SKM-1 (cell line): Measurements from ENCODE around the gene APOLD1.
A peak's percentile ranks its signal among the peaks of the same experiment; 100 is the strongest.
"Not testable (repeated sequence)": the region's sequence is repeated elsewhere in the genome, so short reads cannot be mapped to it uniquely, and the experiment has no call there.

ENCODE experiments used
- DNase-seq: peaks from one replicate; lab custom pipeline; 2025; ENCODE audit not compliant: unreplicated experiment; lab: John Stamatoyannopoulos, UW

APOLD1 gene

DNA sequence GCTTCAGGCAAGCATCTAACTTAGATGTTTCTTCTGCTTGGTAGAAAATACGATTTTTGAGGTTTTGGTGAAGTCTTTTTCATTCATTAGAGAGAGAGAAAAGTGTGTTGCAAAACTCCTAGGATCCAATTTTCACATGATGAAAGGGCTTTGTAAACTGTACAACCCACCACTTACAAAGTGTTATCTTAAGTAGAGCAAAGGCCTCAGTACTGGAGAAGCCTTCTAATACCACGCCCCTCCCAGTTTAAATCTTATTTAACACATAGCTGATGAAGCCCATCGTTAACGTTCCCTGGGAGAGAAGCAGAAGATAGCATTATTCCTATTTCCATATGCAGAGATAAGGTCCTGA, 869 bp downstream of the APOLD1 start:
- DNase-seq: no peak

DNA sequence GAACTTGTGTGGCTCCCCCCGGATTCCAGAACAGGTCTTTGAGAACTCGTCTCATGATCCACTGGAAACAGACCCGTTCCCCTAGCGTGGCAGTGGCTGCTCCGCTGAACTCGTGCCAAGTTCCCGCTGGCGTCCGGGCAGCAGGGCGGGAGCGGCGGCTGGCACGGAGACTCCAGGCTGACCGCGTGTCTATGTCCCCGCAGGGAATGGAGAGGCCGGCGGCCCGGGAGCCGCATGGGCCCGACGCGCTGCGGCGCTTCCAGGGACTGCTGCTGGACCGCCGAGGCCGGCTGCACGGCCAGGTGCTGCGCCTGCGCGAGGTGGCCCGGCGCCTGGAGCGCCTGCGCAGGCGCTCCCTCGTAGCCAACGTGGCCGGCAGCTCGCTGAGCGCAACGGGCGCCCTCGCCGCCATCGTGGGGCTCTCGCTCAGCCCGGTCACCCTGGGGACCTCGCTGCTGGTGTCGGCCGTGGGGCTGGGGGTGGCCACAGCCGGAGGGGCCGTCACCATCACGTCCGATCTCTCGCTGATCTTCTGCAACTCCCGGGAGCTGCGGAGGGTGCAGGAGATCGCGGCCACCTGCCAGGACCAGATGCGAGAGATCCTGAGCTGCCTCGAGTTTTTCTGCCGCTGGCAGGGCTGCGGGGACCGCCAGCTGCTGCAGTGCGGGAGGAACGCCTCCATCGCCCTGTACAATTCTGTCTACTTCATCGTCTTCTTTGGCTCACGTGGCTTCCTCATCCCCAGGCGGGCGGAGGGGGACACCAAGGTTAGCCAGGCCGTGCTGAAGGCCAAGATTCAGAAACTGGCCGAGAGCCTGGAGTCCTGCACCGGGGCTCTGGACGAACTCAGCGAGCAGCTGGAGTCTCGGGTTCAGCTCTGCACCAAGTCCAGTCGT, 1.5 kb downstream of the APOLD1 start:
- DNase-seq: peak; percentile 8

DNA sequence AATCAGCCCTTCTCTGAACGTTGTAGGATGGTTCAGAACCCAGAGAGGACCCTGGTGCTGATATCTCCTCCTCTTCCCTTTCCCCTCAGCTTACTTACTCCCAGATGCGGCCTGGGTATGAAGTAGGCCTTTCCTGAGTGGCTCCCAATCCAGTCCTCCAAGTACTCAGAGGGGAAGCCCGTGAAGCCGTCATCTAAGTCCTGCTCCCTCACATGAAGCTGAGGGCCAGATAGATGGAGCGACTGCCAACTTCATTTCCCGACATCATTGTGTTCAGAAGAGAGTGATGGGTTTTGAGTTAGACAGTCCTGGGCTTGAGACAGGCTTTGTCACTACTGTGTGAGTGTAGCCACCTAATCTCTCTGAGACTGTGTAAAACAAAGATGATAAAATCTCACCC, 2.7 kb downstream of the APOLD1 start:
- no peak for DNase-seq

DNA sequence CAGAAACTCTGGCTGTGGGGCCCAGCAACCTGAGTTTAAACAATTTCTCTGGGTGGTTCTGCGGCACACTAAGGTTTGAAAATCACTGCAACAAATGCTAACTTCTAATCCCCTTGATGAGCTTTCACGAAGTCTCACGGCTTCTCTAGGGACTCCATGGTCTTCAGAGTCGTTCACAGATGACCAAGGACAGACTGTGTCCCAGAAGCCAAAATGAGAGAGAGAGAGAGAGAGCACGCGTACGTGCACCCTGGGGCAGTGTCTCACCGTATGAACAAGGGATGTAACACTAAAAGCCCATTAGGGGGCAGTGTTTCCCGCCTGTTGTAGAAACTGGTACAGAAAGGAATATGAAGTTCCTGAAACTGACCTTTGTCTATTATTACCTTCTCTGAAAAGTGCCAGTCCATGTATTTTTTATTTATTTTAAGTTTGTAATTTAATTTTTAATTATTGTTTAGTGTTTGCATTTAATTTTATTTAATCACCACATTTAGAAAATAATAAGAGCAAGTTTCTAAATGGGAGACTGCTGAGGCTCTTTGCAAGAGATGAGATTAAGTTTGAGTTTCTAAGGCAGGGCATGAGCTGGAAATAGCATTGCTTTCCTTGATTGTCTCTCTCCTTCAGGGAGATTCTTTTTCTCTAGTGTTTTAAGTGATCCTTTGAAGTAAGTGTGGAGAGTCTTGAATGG, 3.4 kb downstream of the APOLD1 start:
- DNase-seq: no peak

DNA sequence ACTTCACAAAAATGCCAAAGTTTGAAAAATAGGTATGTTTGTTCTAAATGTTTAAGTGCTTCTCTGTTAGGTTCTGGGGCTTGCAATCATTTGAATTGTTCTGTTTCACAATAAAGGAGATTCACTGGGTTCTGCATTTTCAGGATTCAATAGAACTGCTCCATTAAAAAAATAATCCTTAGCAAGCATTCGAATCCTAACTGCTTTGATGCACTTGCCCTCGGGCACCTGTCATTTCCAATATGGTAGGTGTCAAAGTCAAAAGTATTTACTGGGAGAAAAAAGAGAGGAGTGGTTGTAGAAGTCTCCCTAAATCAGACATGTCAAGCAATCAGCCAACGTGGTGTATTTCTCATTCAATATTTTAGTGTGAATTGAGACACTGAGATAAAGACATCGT, 5.5 kb downstream of the APOLD1 start:
- DNase-seq: no peak

DNA sequence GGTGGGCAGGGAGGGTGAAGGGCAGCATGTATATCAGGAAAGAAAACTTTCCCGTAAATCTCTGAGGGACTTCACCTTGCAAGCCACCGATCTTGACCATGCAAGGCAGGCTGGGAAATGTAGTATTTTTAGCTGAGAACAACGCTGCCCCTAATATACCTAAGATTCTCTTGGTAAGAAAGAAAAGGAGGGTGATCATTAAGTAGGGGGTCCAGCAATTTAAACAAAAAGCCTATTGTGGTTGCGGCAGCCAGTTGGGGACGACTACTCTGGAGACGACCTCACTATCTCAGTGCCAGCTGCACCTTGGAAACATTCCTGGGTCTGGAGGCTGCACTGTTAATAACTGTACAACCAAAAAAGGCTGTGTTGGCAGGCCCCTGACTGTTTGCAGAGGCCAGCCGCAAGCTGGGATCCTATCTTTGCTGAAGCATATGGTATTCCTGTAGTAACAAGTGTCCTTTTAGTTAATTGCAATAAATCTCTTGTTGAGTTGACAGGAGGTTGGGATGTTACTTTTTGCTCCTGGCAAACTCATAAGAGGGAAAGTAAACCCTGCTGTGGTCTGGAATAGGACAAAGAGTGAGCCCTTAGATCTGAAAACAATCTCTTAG, 6.4 kb downstream of the APOLD1 start:
- DNase-seq: no peak

DNA sequence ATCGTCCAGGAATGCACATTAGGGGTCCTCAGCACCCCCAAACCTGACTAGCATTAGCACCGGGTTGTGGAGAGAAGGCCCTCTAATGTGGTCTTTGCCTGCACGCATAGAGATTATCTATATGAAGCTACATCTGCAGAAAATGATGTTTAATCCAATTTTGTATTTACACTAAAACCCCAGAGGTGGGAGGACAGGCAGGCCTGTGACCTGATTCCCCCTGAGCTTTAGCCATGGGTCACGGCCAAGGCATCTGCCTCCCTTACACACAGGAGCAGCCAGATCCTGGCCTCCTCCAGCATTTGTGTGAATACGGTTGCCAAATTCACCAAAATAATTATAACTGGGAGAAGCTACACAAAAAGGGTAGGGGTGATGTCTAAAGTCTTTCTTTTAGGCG, 7.0 kb downstream of the APOLD1 start:
- DNase-seq: no peak

DNA sequence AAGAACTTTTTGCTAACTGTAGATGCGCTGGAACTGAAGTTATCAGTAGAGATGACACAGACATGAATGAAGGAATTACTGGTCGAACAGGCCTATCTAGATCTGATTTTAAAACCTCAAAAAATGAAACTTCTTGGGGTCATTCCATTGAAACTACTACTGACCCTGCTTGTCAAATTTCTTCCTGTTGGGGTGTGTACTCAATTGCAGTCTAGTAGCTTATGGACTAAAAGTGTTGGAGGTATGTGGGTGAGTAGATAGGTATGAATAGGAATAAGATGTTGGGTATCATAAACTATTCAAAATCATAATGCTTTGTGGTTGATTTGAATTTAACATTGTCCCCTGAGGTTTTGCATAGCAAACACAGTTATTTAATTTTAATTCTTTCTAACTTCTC, 9.2 kb downstream of the APOLD1 start:
- no peak for DNase-seq

DNA sequence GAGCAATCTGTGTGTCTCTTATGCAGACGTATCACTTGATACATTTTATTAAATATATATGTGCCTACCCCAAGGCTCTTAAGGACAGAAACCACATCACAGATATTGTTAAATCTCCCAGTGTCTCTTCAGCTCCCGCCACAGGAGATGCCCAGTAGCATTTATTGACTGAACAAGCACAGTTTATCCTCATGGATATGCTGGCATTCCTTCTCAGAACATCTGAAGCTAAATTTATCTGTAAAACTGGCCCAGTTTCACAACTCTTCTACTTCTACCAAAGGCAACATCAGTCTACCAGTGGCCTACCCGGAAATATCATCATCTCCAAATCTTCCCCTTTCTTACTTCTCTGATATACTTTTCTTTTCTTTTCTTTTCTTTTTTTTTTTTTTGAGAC, 10.7 kb downstream of the APOLD1 start:
- DNase-seq: no peak

DNA sequence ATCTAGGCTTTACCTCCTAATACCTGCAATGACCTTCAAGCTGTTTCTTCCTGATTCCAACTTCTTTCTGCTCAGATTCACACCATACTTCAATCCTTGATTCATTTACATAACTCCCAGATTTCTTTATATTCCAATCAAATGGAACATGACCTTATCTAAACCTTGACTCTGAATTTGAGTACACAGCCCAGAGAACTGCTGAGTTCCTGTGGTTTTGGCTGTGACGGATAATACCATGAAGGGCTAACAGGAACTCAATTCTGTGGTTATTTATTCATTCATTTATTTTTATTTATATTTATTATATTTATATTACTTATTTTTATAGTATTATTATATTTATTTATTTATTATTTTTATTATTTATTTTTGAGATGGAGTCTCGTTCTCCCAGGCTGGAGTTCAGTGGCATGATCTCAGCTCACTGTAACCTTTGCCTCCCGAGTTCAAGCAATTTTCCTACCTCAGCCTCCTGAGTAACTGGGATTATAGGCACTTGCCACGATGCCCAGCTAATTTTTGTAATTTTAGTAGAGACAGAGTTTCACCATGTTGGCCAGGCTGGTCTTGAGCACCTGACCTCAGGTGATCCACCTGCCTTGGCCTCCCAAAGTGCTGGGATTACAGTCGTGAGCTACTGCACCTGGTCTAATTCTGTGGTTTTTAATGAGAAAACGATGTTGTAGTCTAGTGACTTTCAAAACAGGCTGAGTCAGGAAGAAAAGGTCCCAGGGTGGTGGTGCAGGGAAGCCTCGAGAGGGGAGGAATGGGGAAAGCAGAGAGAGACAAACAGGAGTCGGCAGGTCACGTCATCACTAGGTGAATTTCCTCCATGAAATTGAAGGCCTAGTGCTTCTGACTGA, 11.7 kb downstream of the APOLD1 start:
- DNase-seq: no peak

DNA sequence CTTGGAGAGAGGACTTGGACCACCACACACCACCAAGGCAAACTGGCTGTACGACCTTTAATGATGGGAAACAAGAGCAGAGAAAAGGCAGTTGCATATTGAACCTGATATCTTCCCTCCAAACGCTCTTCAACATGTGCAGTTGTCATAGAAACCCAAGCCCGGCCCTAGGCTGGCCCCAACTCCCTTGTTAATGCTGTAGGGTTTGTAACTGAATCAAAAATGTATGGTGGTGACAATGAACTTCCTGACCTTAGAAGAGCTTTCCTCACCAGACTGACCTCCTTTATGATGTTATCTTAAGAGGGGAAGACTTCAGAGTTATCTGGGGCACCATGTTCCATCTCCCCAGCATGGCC, 12.3 kb downstream of the APOLD1 start:
- no peak for DNase-seq

DNA sequence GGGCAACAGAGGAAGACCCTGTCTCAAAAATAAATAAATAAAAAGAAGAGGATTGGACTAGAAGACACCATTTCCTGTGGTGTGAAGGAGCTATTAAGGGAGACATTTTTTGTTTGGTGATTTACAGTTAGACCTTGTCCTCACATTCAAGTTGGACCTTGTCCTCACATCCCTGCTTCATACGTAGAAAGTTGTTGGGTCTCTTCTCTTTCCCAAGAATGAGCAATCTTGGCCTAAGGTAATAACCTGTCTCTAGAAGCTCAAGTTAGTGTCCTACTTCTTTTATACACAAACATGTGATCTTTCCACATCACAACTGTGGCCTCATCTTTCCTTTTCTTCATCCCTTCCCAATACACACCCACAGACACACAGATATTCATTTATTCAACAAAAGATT, 13.0 kb downstream of the APOLD1 start:
- no peak for DNase-seq

DNA sequence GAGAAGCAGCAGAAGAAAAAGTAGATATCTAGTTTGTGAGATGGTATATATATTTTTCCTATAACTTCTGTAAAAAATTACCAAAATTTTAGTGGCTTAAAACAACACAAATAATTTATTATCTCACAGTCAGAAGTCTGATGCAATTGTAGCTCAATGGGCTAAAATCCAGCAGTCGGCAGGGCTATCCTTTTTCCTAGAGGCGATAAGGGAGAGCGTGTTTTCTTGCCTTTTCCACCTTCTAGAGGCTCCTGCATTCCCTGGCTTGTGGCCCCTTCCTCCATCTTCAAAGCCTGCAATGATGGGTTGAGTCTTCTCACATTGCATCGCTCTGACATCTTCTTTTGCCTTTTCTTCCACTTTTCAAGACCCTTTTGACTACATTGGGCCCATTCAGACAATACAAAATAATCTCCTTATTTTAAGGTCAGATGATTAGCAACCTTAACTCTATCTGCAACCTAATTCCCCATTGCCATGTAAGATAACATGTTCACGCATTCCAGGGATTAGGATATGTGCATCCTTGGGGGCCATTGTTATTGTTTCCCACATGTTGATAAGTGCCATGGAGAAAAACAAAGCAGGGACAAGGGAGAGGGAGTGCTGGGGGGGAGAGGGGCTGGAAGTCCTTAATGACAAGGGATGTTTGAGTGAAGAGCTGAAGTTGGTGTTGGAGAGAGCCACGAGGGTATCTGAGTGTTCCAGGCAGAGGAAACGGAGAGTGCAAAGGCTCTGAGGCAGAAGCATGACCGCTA, 13.9 kb downstream of the APOLD1 start:
- DNase-seq: no peak

DNA sequence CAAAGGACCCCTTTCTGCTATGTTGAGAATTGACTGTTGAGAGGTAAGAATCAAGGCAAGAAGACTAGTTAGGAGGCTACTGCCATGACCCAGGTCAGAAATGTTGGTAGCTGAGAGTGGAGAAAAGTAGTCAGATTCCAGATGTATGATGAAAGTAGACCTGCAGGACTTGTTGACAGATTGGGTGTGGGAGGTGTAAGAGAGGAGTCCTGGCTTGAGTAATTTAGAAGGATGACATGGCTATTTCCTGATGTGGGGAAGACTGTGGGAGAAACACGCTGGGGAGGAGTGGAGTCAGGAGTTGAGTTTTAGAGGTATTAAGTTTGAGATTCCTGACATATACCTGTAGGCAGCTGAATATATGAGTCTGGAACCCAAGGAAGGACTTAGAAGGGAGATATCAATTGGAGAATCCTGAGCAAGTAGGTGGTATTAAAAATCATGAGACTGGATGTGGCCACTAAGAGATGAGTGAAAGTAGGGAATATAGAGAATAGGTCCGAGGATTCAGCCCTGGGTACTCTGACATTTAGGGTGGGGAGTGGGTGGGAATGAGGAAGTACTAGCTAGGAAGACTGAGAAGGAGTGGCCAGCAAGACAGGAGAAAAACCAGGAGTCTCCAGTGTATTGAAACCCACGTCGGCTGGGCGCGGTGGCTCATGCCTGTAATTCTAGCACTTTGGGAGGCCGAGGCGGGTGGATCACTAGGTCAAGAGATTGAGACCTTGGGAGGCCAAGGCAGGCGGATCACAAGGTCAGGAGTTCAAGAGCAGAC, 15.1 kb downstream of the APOLD1 start:
- DNase-seq: no peak

DNA sequence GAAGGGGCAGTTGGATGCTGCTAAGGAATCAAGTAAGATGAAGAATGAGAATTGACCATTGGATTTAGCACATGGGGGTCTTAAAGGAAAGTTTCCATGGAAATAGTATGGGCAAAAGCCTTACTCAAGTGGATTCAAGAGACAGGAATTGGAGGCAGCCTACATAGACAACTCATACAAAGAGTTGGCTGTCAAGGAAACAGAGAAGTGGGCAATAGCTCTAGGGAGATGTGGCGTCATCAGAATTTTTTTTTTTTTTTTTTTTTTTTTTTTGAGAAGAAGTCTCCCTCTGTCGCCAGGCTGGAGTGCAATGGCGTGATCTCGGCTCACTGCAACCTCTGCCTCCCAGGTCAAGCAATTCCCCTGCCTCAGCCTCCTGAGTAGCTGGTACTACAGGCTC, 16.2 kb downstream of the APOLD1 start:
- not testable (repeated sequence) for DNase-seq

DNA sequence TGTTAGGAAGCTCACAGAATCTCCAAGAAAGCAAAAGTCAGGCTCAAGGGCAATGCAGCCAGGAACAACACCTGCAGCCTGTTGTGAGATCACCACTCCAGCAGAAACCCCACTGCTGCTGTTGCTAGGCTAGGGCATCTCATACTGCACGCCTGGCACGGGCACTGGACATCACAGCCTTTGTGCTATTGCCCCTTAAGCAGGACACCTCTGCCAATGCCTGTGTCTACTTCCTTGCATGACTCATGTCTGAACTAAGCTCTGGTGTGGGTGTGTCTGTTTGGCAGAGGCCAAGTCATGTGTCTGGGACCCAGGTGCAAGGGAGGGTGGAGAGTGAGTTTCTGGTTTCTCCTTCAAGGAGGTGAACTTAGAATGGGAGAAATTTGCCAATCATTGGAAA, 17.7 kb downstream of the APOLD1 start:
- DNase-seq: no peak

DNA sequence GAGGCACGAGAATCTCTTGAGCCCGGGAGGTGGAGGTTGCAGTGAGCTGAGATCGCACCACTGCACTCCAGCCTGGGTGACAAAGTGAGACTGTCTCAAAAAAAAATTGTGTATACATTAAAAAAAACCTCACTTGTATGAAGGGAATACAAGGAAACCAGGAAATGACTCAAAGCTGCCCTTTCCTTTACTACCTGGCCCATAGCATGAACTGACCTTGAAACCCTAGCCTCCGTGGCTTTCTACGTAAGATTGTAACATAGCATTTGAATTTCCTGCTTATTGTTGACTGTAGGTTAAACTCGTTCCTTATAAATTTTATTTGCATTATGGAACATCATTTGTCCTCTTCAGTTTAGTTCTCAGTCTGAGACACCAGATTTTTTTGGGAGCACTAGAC, 18.6 kb downstream of the APOLD1 start:
- no peak for DNase-seq

DNA sequence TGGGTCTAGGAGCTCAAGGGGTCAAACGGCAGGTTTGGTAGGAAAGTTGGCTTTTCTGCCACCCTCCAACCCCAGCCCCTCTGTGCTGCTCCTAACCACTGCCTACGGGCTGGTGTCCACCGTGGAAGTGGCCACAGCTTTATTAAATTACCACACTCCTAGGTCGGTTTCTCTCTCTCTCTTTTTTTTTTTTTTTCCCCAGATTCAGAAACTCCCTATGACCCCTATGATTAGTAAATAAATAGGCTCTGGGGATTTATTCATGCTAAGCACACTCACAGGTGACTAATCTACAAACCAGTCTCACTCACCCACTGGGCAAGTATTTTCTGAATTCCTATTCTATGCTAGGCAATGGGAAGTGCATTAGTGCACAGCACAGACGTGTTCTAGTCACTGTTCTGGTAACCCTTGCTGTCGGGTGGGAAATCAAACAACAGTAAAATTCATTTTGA, 19.0 kb downstream of the APOLD1 start:
- no peak for DNase-seq

DNA sequence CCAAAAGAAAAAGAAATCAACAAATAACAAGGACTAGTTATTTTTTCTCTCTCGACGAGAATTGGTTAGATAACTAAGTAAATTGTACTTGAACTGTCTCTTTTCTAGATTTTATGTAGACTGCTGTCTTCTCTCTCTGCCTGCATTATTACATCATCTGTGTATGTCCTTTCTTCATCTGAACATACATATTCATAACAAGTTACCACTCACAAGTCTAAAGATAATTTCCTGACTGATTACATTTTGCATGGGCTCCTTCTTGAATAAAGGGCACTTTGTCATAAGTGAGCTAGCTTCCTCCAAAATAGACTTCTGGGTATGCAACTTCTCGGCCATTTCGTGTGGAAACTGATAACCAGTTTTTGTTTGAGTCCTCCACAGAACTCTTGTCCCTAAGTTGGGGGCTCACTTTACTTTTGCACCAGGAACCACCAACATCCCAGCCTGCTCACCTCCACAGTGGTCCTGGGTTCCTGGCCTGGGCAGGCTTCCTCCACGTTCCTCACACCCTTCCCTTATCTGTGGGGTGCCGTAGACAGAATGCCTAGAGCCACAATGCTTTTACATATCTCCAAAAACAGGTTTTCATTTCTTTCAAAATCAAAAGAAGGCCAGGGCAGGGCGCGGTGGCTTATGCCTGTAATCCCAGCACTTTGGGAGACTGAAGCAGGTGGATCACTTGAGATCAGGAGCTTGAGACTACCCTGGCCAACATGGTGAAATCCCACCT, 21.5 kb downstream of the APOLD1 start:
- DNase-seq: no peak
